ENCODE results near the gene TSPAN10. TPM values are rescaled to one million over a fixed set of nuclear protein-coding genes. Genes with fewer than 3 reads are reported as not detected.
A peak's percentile ranks its signal among the peaks of the same experiment; 100 is the strongest.

TSPAN10 gene
- total and polyA plus RNA-seq, 9 of the 15 experiments (the other 6 are each of a cell fraction or from before 2014, with no cell fraction given): 0.05 to 0.31 (median 0.13) TPM; not detected in 1

DNA sequence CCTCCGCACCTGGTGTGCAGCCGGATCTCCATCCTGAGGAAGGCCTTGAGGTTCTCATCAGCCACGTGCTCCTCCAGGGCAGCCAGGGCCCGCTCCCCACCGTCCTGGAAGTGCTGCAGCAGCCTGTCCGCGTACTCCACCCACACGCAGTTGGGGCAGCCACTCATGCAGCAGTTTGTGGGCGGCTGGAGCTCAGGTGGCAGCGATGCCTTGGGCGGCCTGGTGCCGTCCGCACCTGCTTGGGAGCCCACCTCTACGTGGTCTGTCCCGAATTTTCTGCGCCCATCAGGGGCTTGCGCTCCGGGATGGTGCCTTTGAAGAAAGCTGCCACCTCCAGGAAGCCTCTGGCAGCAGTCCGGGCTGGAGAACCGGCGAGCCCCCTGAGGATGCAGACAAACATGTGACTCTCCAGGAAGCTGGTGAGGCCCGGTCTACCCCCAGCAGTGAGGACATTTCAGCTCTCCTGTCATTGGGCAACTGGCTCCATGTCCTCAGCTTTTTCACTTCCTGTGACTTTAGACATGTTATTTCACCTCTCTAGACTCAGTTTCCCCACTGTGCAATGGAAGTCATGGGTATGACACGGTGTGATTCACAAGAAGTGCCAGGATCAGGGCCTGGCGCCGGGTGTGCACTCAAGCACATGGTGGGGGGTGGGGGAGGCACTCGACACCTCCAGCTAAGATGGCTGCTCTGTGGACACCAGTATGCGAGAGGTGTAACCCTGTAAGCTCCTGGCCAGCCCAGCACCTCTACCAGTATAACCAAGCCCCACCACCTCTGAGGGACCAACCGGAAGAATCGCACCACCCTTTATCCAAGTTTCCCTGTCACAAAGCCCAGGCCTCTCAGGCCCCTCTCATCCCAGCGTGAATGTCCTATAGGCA lies 28.5 kb downstream of the TSPAN10 start (continued):
- no peak for TF ChIP-seq TARDBP (IDR thresholded peaks at IDR 0.05)
- TF ChIP-seq, protein P1, sequence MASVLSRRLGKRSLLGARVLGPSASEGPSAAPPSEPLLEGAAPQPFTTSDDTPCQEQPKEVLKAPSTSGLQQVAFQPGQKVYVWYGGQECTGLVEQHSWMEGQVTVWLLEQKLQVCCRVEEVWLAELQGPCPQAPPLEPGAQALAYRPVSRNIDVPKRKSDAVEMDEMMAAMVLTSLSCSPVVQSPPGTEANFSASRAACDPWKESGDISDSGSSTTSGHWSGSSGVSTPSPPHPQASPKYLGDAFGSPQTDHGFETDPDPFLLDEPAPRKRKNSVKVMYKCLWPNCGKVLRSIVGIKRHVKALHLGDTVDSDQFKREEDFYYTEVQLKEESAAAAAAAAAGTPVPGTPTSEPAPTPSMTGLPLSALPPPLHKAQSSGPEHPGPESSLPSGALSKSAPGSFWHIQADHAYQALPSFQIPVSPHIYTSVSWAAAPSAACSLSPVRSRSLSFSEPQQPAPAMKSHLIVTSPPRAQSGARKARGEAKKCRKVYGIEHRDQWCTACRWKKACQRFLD (CRISPR knock-in tag; IDR thresholded peaks at IDR 0.05): peak; percentile 98
- TF ChIP-seq ZNF175 (CRISPR knock-in tag; IDR thresholded peaks at IDR 0.05; ENCODE audit: low read depth): peak; percentile 94
- TF ChIP-seq BRCA1 (IDR thresholded peaks at IDR 0.05): no peak
- TF ChIP-seq BRCA1 (CRISPR knock-in tag; IDR thresholded peaks at IDR 0.05): no peak; the same call in 1 of the 2 replicates
- TF ChIP-seq RBM17 (IDR thresholded peaks at IDR 0.05; ENCODE audit: borderline replicate concordance, low read depth, low read length): no peak
- no peak for TF ChIP-seq KAT2B (IDR thresholded peaks at IDR 0.05; ENCODE audit: low read depth, low read length)
- peak; percentile 85; the same call in 1 of the 2 replicates for TF ChIP-seq KLF13 (tag; IDR thresholded peaks at IDR 0.05; ENCODE audit: borderline replicate concordance, low read depth)
- no peak for TF ChIP-seq FOXA3 (CRISPR knock-in tag; conservative IDR thresholded peaks at IDR 0.05 in 1 of 2, IDR thresholded peaks at IDR 0.05 in 1 of 2)
- TF ChIP-seq SAFB2 (IDR thresholded peaks at IDR 0.05; ENCODE audit: borderline replicate concordance, low read depth, low read length, severe bottlenecking): no peak
- TF ChIP-seq TAL1 (IDR thresholded peaks at IDR 0.05): no peak
- no peak for TF ChIP-seq ZNF778 (CRISPR knock-in tag; IDR thresholded peaks at IDR 0.05)
- no peak for TF ChIP-seq STAT5B (CRISPR knock-in tag; IDR thresholded peaks at IDR 0.05)
- TF ChIP-seq, protein P2, sequence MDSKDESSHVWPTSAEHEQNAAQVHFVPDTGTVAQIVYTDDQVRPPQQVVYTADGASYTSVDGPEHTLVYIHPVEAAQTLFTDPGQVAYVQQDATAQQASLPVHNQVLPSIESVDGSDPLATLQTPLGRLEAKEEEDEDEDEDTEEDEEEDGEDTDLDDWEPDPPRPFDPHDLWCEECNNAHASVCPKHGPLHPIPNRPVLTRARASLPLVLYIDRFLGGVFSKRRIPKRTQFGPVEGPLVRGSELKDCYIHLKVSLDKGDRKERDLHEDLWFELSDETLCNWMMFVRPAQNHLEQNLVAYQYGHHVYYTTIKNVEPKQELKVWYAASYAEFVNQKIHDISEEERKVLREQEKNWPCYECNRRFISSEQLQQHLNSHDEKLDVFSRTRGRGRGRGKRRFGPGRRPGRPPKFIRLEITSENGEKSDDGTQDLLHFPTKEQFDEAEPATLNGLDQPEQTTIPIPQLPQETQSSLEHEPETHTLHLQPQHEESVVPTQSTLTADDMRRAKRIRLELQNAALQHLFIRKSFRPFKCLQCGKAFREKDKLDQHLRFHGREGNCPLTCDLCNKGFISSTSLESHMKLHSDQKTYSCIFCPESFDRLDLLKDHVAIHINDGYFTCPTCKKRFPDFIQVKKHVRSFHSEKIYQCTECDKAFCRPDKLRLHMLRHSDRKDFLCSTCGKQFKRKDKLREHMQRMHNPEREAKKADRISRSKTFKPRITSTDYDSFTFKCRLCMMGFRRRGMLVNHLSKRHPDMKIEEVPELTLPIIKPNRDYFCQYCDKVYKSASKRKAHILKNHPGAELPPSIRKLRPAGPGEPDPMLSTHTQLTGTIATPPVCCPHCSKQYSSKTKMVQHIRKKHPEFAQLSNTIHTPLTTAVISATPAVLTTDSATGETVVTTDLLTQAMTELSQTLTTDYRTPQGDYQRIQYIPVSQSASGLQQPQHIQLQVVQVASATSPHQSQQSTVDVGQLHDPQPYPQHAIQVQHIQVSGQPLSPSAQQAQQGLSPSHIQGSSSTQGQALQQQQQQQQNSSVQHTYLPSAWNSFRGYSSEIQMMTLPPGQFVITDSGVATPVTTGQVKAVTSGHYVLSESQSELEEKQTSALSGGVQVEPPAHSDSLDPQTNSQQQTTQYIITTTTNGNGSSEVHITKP (IDR thresholded peaks at IDR 0.05; ENCODE audit: partially characterized antibody): no peak
- TF ChIP-seq ZNF165 (CRISPR knock-in tag; IDR thresholded peaks at IDR 0.05; ENCODE audit: borderline replicate concordance): no peak
- TF ChIP-seq BDP1 (IDR thresholded peaks at IDR 0.05; ENCODE audit: insufficient read depth, insufficient read length): no peak
- TF ChIP-seq, protein P3, sequence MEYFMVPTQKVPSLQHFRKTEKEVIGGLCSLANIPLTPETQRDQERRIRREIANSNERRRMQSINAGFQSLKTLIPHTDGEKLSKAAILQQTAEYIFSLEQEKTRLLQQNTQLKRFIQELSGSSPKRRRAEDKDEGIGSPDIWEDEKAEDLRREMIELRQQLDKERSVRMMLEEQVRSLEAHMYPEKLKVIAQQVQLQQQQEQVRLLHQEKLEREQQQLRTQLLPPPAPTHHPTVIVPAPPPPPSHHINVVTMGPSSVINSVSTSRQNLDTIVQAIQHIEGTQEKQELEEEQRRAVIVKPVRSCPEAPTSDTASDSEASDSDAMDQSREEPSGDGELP (CRISPR knock-in tag; IDR thresholded peaks at IDR 0.05; ENCODE audit: borderline replicate concordance): no peak
